ENCODE measurements around the gene GPR15LG. TPM values are rescaled to one million over a fixed set of nuclear protein-coding genes. Genes with fewer than 3 reads are reported as not detected.

Gene GPR15LG
- not detected in 5 replicates for total RNA-seq (2022; extraction: Qiagen RNA extraction; ENCODE audit: low read depth)

GRCh38 chr10:84173501-84173929 lies at the start of gene GPR15LG:
Gene GPR15LG, plus strand, starts transcription at chr10:84173801. Its CDS starts 51 bp downstream, at chr10:84173852.

DNA sequence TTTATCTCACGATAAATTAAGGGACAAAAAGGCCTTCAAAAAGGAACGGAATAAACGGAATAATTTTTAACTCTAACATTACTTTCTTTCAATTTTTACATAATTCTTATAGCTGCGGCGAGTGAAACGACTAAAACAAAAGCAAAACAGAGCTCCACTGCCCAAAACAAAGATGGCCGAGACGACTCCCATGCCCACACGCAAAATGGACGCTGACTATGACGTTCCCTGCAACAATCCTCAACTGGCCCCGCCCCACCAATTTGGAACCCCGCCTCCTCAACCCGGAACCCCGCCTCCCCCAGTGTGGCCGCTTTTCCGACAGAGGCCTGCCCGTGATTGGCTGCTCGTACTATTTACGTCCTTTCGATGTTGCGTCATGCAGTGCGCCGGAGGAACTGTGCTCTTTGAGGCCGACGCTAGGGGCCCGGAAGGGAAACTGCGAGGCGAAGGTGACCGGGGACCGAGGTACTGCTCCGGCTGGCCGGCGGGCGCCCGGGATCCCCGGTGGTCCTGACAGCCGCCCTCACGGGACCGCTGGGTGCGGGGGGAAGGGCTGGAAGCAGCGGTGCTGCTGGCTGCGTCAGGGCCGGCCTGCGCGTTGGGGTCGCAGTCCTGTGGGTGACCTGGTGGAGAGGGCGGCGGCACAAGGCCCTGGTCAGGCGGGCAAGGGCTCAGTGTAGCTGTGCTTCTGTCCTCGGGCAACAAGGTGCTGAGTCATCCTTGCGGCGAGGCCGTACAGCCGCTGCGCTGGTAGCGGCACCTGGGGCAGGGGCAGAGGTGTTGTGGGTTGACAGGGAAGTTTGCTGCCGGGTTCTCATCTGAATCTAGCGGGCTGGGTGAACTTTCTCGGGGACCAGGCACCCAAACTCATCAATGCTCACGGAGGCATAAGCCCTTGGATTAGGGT lies 34.2 kb upstream of the GPR15LG start, which contains the start of gene GHITM:
GHITM (plus strand) TSS at position 384 of the 910 bp plus-strand sequence. CDS start 1,992 bp downstream, outside the sequence.

DNA sequence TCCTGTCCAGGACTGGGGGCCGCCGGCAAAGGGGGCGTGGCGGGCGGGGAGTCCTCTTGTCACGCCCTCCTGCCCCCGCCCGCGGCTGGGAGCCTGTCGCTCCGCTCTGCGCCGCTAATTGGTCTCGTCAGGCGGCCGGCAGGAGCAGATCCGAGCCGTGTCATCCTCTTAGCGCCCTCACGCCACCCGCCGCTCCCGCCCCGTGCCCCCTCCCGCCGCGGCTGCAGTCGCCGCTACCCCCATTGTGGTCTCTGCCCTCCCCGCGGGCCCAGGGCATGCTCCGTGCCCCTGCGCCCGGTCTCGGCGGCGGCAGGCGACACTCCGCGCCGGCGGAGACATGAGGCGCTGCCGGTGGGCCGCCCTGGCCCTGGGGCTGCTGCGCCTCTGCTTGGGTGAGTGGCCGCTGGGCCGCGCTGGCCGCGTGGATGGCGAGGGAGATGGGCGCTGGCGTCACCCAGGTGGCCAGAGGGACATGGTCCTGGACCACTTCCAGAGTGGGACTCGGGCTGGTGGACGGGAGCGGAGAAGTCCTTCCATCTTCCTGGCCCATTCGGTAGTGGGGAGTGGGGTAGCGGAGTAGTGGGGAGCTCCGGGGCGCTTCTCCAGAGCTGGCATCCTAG lies 20.9 kb downstream of the GPR15LG start, which contains the start of gene CDHR1:
CDHR1 (plus strand) TSS at position 114 of the 620 bp plus-strand sequence; CDS start at position 338, 224 bp downstream.

GRCh38 chr10:84225427-84226173 lies 52.0 kb downstream of the GPR15LG start, which contains the start of gene LRIT2:
Gene LRIT2, minus strand, starts transcription at chr10:84225544. Its CDS starts 24 bp downstream, at chr10:84225520.

Other genes with a start within 250 kb of the GPR15LG start
- gene GHITM, start 34.3 kb upstream of the GPR15LG start, total RNA-seq (2022; extraction: Qiagen RNA extraction; ENCODE audit: low read depth), result 184 to 216 TPM (median 196 TPM) in 5 replicates
- 0.06 to 0.14 TPM (median 0.10 TPM) in 4 of 5 replicates, not detected in the other for gene CDHR1, start 20.7 kb downstream of the GPR15LG start, total RNA-seq (2022; extraction: Qiagen RNA extraction; ENCODE audit: low read depth)
- not detected in 5 replicates for gene LRIT2, start 51.7 kb downstream of the GPR15LG start, total RNA-seq (2022; extraction: Qiagen RNA extraction; ENCODE audit: low read depth)
- gene LRIT1, start 67.7 kb downstream of the GPR15LG start, total RNA-seq (2022; extraction: Qiagen RNA extraction; ENCODE audit: low read depth), result not detected in 5 replicates
- not detected in 5 replicates for gene RGR, start 71.3 kb downstream of the GPR15LG start, total RNA-seq (2022; extraction: Qiagen RNA extraction; ENCODE audit: low read depth)
- 9.4 to 12.6 TPM (median 11.0 TPM) in 5 replicates for gene CCSER2, start 154.8 kb downstream of the GPR15LG start, total RNA-seq (2022; extraction: Qiagen RNA extraction; ENCODE audit: low read depth)

All from A549 treated with ZK216348 at 1 μM for 4 hours (cell line).